ENCODE data around the gene FCRL5.

GRCh38 chr1:157574836-157575235 lies 22.5 kb upstream of the FCRL5 start:
- TF ChIP-seq POLR2AphosphoS5 (IDR thresholded peaks at IDR 0.05) (no peak), CTCF (IDR thresholded peaks at IDR 0.05) (no peak)
